K562 (cell line): ENCODE data around the gene AKR1C4. TPM values are rescaled to one million over a fixed set of nuclear protein-coding genes. Genes with fewer than 3 reads are reported as not detected.

ENCODE experiments used
- ATAC-seq: fragments of 200-7000 bp; cut with Tn5 transposase; 3 replicates; pipeline ENCODE4 v1.9.1; 2020; ENCODE audit warnings: moderate library complexity
- BruUV-seq: library from RNA; stranded (reverse); fragments of 400-500 nt; replicated peaks from 2 replicates; lab custom pipeline; 2021; lab: Mats Ljungman, UMichigan
- CTCF ChIA-PET: fragments of 300-600 bp; formaldehyde crosslinking; extraction: SDS; loops from one replicate; lab custom pipeline; 2021; ENCODE audit warnings: low intra/inter-chr PET ratio; lab: Yijun Ruan, JAX
- POLR2A ChIA-PET: fragments of 300-600, 350-650 bp; sonication (Branson Sonifier 250); formaldehyde crosslinking; extraction: SDS; loops from one replicate; lab custom pipeline; 2021; ENCODE audit warnings: antibody characterized with exemption, inconsistent platforms; lab: Yijun Ruan, JAX
- DNase-seq, 4 experiments: peaks; one replicate each; pipeline versions ENCODE4 v3.0.0 to v3.0.0-alpha.2; 2011 to 2018; ENCODE audit warnings: low spot score in 3 of 4, mixed read lengths in 3 of 4; ENCODE audit errors: extremely low read depth in 1 of 4
- FAIRE-seq: peaks from 2 replicates; lab custom pipeline; 2011; peaks lifted over from hg19 to GRCh38; lab: Jason Lieb, UNC
- H2AFZ ChIP-seq: 2 replicates; pipeline ENCODE4 v1.6.0; 2011; ENCODE audit warnings: low read depth, low read length, control low read depth, inconsistent platforms
- H3K27ac ChIP-seq: fragments of 200-600 bp; 3 replicates; pipeline ENCODE4 v1.8.0; 2011; ENCODE audit warnings: low read depth, mild to moderate bottlenecking, control low read depth, inconsistent platforms, low read length, moderate library complexity, mixed read lengths; ENCODE audit errors: extremely low read depth
- H3K27me3 ChIP-seq, 2 experiments: fragments of 300-600 bp in 1 of 2; 2 replicates in 1 of 2; 3 replicates in 1 of 2; pipeline versions ENCODE4 v1.6.0 to v1.8.0; 2011; ENCODE audit warnings: inconsistent platforms in 2 of 2, low read length in 2 of 2, mild to moderate bottlenecking in 1 of 2, mixed read lengths in 1 of 2, moderate library complexity in 1 of 2; ENCODE audit not compliant: control insufficient read depth in 2 of 2, insufficient read depth in 2 of 2
- H3K36me3 ChIP-seq: fragments of 300-600 bp; 3 replicates; pipeline ENCODE4 v1.8.0; 2011; ENCODE audit warnings: mild to moderate bottlenecking, low read length, inconsistent platforms; ENCODE audit not compliant: control insufficient read depth, insufficient read depth
- H3K4me1 ChIP-seq, 2 experiments: fragments of 200-600 bp in 1 of 2; replicated peaks in 1 of 2; 2 replicates in 1 of 2; 3 replicates in 1 of 2; pipeline versions ENCODE4 v1.5.1 to v1.8.0; 2011; ENCODE audit warnings: inconsistent platforms in 2 of 2, low read length in 2 of 2, mild to moderate bottlenecking in 1 of 2, mixed read lengths in 1 of 2, moderate library complexity in 1 of 2; ENCODE audit not compliant: control insufficient read depth in 2 of 2, insufficient read depth in 2 of 2
- H3K4me2 ChIP-seq: 2 replicates; pipeline ENCODE4 v1.6.1; 2011; ENCODE audit warnings: low read length, control low read depth, inconsistent platforms, mixed read lengths; ENCODE audit not compliant: insufficient read depth
- H3K4me3 ChIP-seq: fragments of 200-600 bp; sonication (generic), shearing (Covaris generic); 2 replicates; pipeline ENCODE4 v1.5.1; 2016; ENCODE audit warnings: control low read depth, inconsistent platforms
- H3K79me2 ChIP-seq: fragments of 200-600 bp; 3 replicates; pipeline ENCODE4 v1.8.0; 2011; ENCODE audit warnings: low read length, inconsistent platforms; ENCODE audit not compliant: control insufficient read depth, insufficient read depth
- H3K9ac ChIP-seq, 2 experiments: 2 replicates each; pipeline versions ENCODE4 v1.6.0 to v1.6.1; 2011; ENCODE audit warnings: low read depth in 2 of 2, low read length in 2 of 2, control low read depth in 1 of 2, inconsistent platforms in 1 of 2, mild to moderate bottlenecking in 1 of 2, mixed read lengths in 1 of 2; ENCODE audit not compliant: insufficient read depth in 1 of 2
- H3K9me1 ChIP-seq: one replicate; pipeline ENCODE4 v1.6.0; 2011; ENCODE audit warnings: inconsistent platforms, mild to moderate bottlenecking, low read length, moderate library complexity; ENCODE audit not compliant: control insufficient read depth, insufficient read depth
- H3K9me3 ChIP-seq: replicated peaks from 2 replicates; pipeline ENCODE4 v1.5.1; 2011; ENCODE audit warnings: low read depth, low read length, inconsistent platforms; ENCODE audit not compliant: control insufficient read depth, insufficient read depth
- H4K20me1 ChIP-seq: replicated peaks from 2 replicates; pipeline ENCODE4 v1.6.1; 2011; ENCODE audit warnings: low read length, inconsistent platforms, mixed read lengths; ENCODE audit not compliant: control insufficient read depth, insufficient read depth
- CHD1 ChIP-seq: fragments of 200-600 bp; sonication (generic); IDR thresholded peaks from one replicate; pipeline ENCODE4 v1.6.1; 2012; ENCODE audit warnings: mild to moderate bottlenecking, moderate library complexity, low read length, inconsistent platforms
- MTF1 ChIP-seq: fragments of 250-450 bp; sonication (Bioruptor Pico); IDR thresholded peaks from 2 replicates; pipeline ENCODE4 v1.9.0; 2021; ENCODE audit warnings: moderate library complexity, mild to moderate bottlenecking, inconsistent platforms, borderline replicate concordance
- PRMT5 ChIP-seq: sonication (generic); formaldehyde crosslinking; IDR thresholded peaks from 2 replicates; pipeline ENCODE4 v1.5.0; 2020; ENCODE audit warnings: missing genetic modification reagents
- WGBS: fragments of 100-300 bp; shearing (Covaris generic); methylation state at CpG from one replicate; pipeline ENCODE4 v1.1.6; 2016; ENCODE audit warnings: low coverage, mixed read lengths; ENCODE audit not compliant: insufficient coverage; ENCODE audit errors: missing lambda C conversion rate; 5-methylcytosine and 5-hydroxymethylcytosine counted together
- in situ Hi-C: fragments of 300-500 bp; cut with MboI; formaldehyde crosslinking; loops from 4 replicates; pipeline ENCODE4 v1.15.0; 2018; ENCODE audit warnings: inconsistent platforms, mixed read lengths
- intact Hi-C: fragments of 100-400 bp; cut with micrococcal nuclease; formaldehyde crosslinking; loops from 2 replicates; pipeline ENCODE4 v1.14.2; 2022
- polyA plus RNA-seq, 8 experiments: library from polyadenylated mRNA; depleted of rRNA in 4 of 8; stranded (reverse) in 5 of 8; unstranded in 3 of 8; fragments of >200 nt; fragmentation: Nextera tagmentation in 2 of 8; fragmentation: Illumina TruSeq in 1 of 8; extraction: Ambion mirVana in 2 of 8; extraction: Trizol in 1 of 8; gene quantifications; 2 replicates each; pipeline versions ENCODE4 v1.2.1 to v1.2.3, GENCODE V29; 2011 to 2014; ENCODE audit warnings: inconsistent platforms in 1 of 8, missing spikeins in 1 of 8
- total RNA-seq, 7 experiments: library from RNA; depleted of rRNA in 6 of 7; stranded (reverse); fragments of >200 nt in 6 of 7; fragmentation: Illumina TruSeq in 2 of 7; extraction: Trizol in 2 of 7; gene quantifications; 2 replicates each; pipeline versions ENCODE4 v1.2.1 to v1.2.3, GENCODE V29; 2011 to 2021; ENCODE audit warnings: low replicate concordance in 1 of 7
- TF ChIP-seq, protein P1 (sequence below), 2 experiments: fragments of 450-650 bp; IDR thresholded peaks; 2 replicates each; pipeline ENCODE4 v1.6.1; 2016

Gene AKR1C4
- total and polyA plus RNA-seq, 9 of the 15 experiments (the other 6 are each of a cell fraction or from before 2014, with no cell fraction given), result 0.13 TPM; not detected in 8

DNA sequence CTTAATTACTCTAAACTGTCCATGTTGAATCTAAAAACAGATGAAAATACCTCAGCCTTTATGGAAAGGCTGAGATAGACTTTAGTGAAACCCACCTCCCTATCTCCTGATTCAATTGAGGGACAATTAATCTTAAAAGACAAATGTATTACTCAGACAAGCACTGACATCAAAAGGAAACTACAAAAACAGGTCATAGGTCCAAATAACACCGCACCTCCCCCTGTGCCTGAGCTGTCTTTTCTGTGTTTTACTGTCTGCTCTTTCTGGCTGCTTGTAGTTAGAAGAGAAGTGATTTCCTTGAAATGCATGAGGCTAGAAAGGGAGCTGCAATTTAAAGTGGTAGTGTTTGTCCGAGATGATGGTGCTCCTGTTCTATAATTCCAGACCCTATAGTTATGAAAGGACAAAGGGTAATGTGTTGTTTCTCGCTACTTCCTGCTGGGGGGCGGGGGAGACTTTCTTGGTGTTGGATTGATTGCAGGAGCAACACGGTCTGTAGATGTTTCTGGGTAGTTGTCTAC, 27.7 kb upstream of the AKR1C4 start:
- ChIA-PET CTCF (interaction anchor here (0.5 kb wide), 1 partner anchor 1972 kb away, joined by 3 read pairs; no protein-coding TSS in a partner anchor), POLR2A (no interaction called here)
- Histone ChIP-seq H3K4me3 (no peak overlapping the region), H3K4me2 (no peak overlapping the region), H3K79me2 (no peaks in the 10 kb centered on the region), H3K9ac (no peak overlapping the region), H3K9me1 (no peaks in the 10 kb centered on the region), H3K9me3 (peaks cover 10% of the 10 kb centered on the region; the same call in 1 of the 2 replicates), H3K4me1 (no peaks in the 10 kb centered on the region), H3K27ac (no peak overlapping the region), H3K36me3 (no peaks in the 10 kb centered on the region), H3K27me3 (no peaks in the 10 kb centered on the region), H2AFZ (no peak overlapping the region), H4K20me1 (no peaks in the 10 kb centered on the region)
- in situ Hi-C loops, result no loop called here
- intact Hi-C loops, result no loop called here
- BruUV-seq, result no TSS peak
- FAIRE-seq, result no peak
- DNase-seq, result no peak
- no peak for ATAC-seq
- TF ChIP-seq CHD1 (no peak), MTF1 (CRISPR knock-in tag) (no peak), PRMT5 (CRISPR knock-in tag) (no peak)
- TF ChIP-seq, protein P1, sequence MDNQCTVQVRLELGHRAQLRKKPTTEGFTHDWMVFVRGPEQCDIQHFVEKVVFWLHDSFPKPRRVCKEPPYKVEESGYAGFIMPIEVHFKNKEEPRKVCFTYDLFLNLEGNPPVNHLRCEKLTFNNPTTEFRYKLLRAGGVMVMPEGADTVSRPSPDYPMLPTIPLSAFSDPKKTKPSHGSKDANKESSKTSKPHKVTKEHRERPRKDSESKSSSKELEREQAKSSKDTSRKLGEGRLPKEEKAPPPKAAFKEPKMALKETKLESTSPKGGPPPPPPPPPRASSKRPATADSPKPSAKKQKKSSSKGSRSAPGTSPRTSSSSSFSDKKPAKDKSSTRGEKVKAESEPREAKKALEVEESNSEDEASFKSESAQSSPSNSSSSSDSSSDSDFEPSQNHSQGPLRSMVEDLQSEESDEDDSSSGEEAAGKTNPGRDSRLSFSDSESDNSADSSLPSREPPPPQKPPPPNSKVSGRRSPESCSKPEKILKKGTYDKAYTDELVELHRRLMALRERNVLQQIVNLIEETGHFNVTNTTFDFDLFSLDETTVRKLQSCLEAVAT (IDR thresholded peaks at IDR 0.05), result no peak
- 10% methylated on average over 5 of the region's 5 CpGs for WGBS
